ENCODE data around the gene DOCK4.

DOCK4 gene

DNA sequence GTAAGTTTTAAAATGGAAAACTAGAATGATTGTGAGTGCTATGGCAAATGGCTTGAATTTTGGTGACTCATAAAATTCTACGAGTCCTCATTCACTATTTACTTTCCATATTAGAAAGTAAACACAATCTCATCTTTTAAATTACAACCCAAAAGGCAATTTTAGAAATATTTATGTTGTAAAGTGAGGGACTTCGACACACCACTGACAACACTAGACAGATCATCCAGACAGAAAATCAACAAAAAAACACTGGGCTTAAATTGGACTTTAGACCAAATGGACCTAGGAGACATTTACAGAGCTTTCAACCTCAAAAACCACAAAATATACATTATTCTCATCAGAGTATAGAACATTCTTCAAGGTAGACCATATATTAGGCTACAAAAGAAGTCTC lies 30.4 kb upstream of the DOCK4 start:
- Histone ChIP-seq H3K27me3 (ENCODE audit: control insufficient read depth, insufficient read depth, low read length) (no peaks in the 10 kb centered on the region), H3K36me3 (ENCODE audit: control insufficient read depth, insufficient read depth, low read length) (peaks cover 4% of the 10 kb centered on the region; the same call in 1 of the 2 replicates), H3K4me3 (ENCODE audit: low read depth, low read length) (no peak overlapping the region), H3K9ac (ENCODE audit: low read length) (no peak overlapping the region), H3K27ac (ENCODE audit: low read depth, low read length) (no peak overlapping the region), H3K4me1 (ENCODE audit: control insufficient read depth, insufficient read depth, low read length) (no peaks in the 10 kb centered on the region; the same call in 1 of the 2 replicates), H3K9me3 (ENCODE audit: control insufficient read depth, insufficient read depth, low read depth, low read length) (peaks cover 8% of the 10 kb centered on the region; the same call in 1 of the 2 replicates)

DNA sequence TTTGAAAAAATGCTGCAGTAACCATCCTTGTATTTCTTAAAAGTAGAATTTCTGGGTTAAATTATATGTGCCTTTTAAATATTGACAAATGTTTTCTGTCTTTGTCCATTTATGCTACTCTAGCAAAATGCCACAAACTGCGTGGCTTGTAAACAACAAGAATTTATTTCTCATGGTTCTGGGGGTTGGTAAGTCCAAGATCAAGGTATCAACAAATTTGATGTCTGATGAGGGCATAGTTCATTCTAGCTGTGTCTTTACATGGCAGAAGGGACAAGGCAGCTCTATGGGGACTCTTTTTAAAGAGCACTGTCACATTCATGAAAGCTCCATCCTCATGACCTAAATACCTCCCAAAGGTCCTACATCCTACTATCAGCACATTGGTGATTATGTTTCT lies 27.9 kb upstream of the DOCK4 start:
- Histone ChIP-seq H3K9me3 (ENCODE audit: control insufficient read depth, insufficient read depth, low read depth, low read length) (peaks cover 4% of the 10 kb centered on the region; the same call in 1 of the 2 replicates), H3K4me3 (ENCODE audit: low read depth, low read length) (no peak overlapping the region), H3K4me1 (ENCODE audit: control insufficient read depth, insufficient read depth, low read length) (no peaks in the 10 kb centered on the region), H3K36me3 (ENCODE audit: control insufficient read depth, insufficient read depth, low read length) (peaks cover 4% of the 10 kb centered on the region; the same call in 1 of the 2 replicates), H3K27me3 (ENCODE audit: control insufficient read depth, insufficient read depth, low read length) (no peaks in the 10 kb centered on the region), H3K9ac (ENCODE audit: low read length) (no peak overlapping the region), H3K27ac (ENCODE audit: low read depth, low read length) (no peak overlapping the region)

DNA sequence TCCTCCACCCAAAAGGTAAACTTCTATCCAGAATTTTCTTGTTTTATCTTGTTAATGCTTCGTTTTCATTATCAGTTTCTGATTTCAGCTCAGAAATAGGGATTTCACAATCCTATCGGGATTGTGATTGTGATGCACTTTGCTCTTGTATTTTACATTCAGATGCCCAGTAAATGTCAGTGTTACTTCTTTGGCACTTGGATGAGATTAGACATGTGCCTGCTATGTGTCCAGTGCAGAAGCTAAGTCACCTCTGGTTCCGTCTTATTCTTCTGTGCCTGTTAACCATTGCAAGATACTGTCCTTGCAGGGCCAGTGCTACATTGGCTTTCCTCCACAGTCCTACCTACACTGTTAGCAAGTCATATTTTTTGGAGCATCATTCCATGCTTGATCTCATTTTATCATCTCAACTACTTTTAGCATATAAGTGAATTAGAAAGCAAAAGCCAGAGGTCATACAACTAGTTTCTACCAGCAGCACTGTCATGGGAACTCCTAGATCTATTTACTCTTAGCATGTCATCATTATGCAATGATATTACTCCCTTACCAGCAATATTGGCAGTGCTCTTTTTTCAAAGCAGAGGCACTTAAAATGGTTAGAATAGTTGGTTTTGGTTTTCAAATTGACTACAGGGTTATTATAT lies 27.0 kb upstream of the DOCK4 start:
- H3K9ac ChIP-seq (ENCODE audit: low read length) = no peak overlapping the region
- peaks cover 4% of the 10 kb centered on the region; the same call in 1 of the 2 replicates for H3K9me3 ChIP-seq (ENCODE audit: control insufficient read depth, insufficient read depth, low read depth, low read length)
- no peak overlapping the region for H3K27ac ChIP-seq (ENCODE audit: low read depth, low read length)
- H3K36me3 ChIP-seq (ENCODE audit: control insufficient read depth, insufficient read depth, low read length) = peaks cover 3% of the 10 kb centered on the region; the same call in 1 of the 2 replicates
- no peaks in the 10 kb centered on the region for H3K4me1 ChIP-seq (ENCODE audit: control insufficient read depth, insufficient read depth, low read length)
- no peaks in the 10 kb centered on the region for H3K27me3 ChIP-seq (ENCODE audit: control insufficient read depth, insufficient read depth, low read length)
- H3K4me3 ChIP-seq (ENCODE audit: low read depth, low read length) = no peak overlapping the region

DNA sequence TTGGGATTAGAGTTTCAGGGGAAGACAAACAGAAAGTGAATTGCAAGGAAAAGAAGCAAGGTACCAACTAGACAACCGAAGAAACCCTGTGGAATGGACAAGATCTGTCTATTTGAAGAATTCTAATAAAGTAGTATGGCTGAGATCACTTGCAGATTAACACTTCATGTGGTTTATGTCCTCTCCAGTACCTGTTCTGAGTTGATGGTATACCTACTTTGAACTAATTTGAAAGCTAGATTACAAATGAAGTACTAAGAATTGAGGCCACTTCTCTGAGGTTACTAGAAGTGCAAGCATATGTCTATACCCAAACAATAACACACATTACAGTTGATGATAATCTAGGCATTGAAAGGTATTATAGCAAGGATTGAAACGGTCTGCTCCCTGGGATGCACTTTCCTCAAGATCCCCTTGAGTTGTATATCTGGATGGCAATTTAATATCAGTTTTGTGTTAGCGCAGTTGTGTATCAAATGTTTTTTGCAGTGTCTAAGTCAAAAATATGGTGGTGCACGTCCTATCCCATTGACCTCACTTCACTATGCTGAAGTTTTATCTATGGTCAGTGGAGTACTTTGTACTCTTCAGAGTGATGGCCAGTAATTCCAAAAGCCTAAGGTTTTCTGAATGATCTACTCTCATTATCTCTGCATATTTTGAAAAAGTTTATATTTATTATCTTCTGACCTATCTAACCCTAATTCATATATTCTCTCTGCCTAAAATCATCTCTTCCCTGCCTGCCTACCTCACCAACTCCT lies 26.2 kb upstream of the DOCK4 start:
- H3K27ac ChIP-seq (ENCODE audit: low read depth, low read length) = no peak overlapping the region
- H3K27me3 ChIP-seq (ENCODE audit: control insufficient read depth, insufficient read depth, low read length) = no peaks in the 10 kb centered on the region
- H3K4me3 ChIP-seq (ENCODE audit: low read depth, low read length) = no peak overlapping the region
- no peaks in the 10 kb centered on the region for H3K36me3 ChIP-seq (ENCODE audit: control insufficient read depth, insufficient read depth, low read length)
- peaks cover 4% of the 10 kb centered on the region; the same call in 1 of the 2 replicates for H3K9me3 ChIP-seq (ENCODE audit: control insufficient read depth, insufficient read depth, low read depth, low read length)
- no peaks in the 10 kb centered on the region for H3K4me1 ChIP-seq (ENCODE audit: control insufficient read depth, insufficient read depth, low read length)
- no peak overlapping the region for H3K9ac ChIP-seq (ENCODE audit: low read length)

DNA sequence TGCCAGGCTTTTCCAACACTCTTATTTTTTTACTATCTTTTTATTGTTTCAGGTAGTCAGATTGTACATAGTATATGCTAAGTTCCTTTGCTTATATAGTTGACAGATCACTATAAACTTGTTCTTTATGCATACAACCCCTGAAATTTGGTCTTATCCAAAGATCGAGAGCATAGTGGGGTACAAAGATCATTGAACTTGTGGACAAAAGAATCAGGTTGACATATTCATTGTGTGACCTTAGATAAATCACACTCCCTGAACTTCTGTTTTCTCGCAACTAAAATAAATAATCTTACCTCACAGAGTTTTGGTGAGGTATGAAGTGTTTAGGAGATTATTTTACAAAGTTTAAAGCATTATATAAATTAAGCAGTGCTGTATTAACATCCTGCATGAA lies 22.4 kb upstream of the DOCK4 start:
- peaks cover 14% of the 10 kb centered on the region for H3K4me1 ChIP-seq (ENCODE audit: control insufficient read depth, insufficient read depth, low read length)
- no peaks in the 10 kb centered on the region for H3K9me3 ChIP-seq (ENCODE audit: control insufficient read depth, insufficient read depth, low read depth, low read length)
- H3K27me3 ChIP-seq (ENCODE audit: control insufficient read depth, insufficient read depth, low read length) = no peaks in the 10 kb centered on the region
- H3K9ac ChIP-seq (ENCODE audit: low read length) = no peak overlapping the region
- H3K4me3 ChIP-seq (ENCODE audit: low read depth, low read length) = no peak overlapping the region
- H3K36me3 ChIP-seq (ENCODE audit: control insufficient read depth, insufficient read depth, low read length) = no peaks in the 10 kb centered on the region
- H3K27ac ChIP-seq (ENCODE audit: low read depth, low read length) = no peak overlapping the region

DNA sequence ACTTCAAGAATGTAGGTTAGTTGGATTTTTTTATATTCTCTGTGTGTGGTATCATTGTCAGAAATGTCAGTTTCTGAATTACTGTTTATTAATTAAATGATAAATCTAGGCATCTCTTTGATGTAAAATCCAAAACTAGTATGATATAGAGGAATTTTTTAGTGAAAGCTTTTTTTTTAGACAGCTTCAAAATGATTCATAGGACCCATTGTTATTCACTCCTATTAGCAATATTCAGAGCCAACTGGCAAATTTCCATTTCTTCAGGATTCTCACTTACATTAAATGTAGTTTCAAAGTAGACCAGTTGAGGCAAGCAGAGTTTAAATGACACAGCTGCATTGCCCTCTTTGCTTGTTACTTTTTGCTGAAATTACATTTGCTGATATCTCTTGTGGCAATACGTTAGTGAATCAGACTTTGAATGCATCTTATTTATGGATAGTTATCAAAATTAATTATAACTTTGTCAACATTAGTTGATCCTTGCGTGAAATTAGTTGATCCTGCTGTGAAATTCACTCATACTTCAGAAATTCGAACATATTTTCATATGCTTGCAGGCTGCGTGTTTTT lies 20.6 kb upstream of the DOCK4 start:
- Histone ChIP-seq H3K36me3 (ENCODE audit: control insufficient read depth, insufficient read depth, low read length) (no peaks in the 10 kb centered on the region), H3K4me3 (ENCODE audit: low read depth, low read length) (no peak overlapping the region), H3K27ac (ENCODE audit: low read depth, low read length) (no peak overlapping the region), H3K9me3 (ENCODE audit: control insufficient read depth, insufficient read depth, low read depth, low read length) (no peaks in the 10 kb centered on the region), H3K27me3 (ENCODE audit: control insufficient read depth, insufficient read depth, low read length) (no peaks in the 10 kb centered on the region), H3K9ac (ENCODE audit: low read length) (no peak overlapping the region), H3K4me1 (ENCODE audit: control insufficient read depth, insufficient read depth, low read length) (peaks cover 14% of the 10 kb centered on the region)

DNA sequence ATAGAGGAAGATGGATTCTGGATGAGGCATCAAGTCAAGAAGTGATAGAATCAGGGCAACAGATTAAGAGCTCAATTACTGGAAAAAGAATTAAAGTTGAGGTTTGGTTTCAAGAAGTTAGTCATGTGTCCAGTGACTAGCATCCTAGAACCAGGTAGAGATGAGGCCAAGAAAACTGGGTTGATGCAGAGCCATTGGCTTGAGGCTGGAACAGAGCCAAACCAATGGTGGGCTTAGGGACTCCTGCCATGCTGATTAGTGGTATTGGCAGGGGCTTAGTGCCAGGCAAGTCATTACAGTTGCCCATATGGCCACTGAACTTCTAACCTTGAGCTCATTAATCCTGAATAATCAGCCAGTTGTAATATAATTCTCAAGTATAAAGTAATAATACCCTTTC lies 18.8 kb upstream of the DOCK4 start:
- Histone ChIP-seq H3K27me3 (ENCODE audit: control insufficient read depth, insufficient read depth, low read length) (no peaks in the 10 kb centered on the region), H3K4me3 (ENCODE audit: low read depth, low read length) (no peak overlapping the region), H3K4me1 (ENCODE audit: control insufficient read depth, insufficient read depth, low read length) (peaks cover 14% of the 10 kb centered on the region), H3K9me3 (ENCODE audit: control insufficient read depth, insufficient read depth, low read depth, low read length) (no peaks in the 10 kb centered on the region), H3K36me3 (ENCODE audit: control insufficient read depth, insufficient read depth, low read length) (no peaks in the 10 kb centered on the region), H3K27ac (ENCODE audit: low read depth, low read length) (no peak overlapping the region), H3K9ac (ENCODE audit: low read length) (no peak overlapping the region)

DNA sequence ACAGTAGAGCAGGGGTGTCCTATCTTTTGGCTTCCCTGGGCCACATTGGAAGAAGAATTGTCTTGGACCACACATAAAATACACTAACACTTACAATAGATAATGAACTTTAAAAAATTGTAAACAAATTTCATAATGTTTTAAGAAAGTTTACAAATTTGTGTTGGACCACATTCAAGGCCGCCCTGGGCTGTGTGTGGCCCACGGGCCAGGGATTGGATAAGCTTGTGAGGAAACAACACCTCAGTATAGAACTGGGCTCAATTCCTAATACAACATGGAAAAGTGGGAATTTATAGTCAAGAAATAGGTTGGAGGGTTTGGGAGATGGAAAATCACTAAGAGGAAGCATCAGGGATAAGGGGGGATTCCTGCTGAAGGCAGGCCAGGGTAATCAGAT lies 18.0 kb upstream of the DOCK4 start:
- Histone ChIP-seq H3K9me3 (ENCODE audit: control insufficient read depth, insufficient read depth, low read depth, low read length) (no peaks in the 10 kb centered on the region), H3K4me3 (ENCODE audit: low read depth, low read length) (no peak overlapping the region), H3K4me1 (ENCODE audit: control insufficient read depth, insufficient read depth, low read length) (peaks cover 14% of the 10 kb centered on the region), H3K36me3 (ENCODE audit: control insufficient read depth, insufficient read depth, low read length) (no peaks in the 10 kb centered on the region), H3K27ac (ENCODE audit: low read depth, low read length) (no peak overlapping the region), H3K27me3 (ENCODE audit: control insufficient read depth, insufficient read depth, low read length) (no peaks in the 10 kb centered on the region), H3K9ac (ENCODE audit: low read length) (no peak overlapping the region)

DNA sequence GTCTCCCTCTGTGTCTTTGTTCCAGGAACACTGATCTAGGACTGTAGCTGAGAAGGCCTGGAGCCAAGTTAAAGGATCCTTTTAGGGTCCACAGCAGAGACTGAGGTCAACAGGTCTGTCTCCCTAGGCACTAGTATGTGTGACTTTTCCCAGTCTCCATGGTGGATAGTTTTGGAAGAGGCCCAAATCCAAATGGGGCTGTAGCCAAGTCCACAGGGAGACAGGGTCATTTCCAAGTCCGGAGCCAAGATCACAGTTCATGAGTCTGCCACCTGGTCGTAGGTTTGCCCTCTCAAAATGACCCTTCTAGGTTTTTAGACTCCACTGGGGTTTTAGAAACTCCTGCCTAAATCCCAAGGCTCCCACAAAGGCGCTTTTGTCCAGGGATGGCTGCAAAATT lies 17.1 kb upstream of the DOCK4 start:
- Histone ChIP-seq H3K9me3 (ENCODE audit: control insufficient read depth, insufficient read depth, low read depth, low read length) (no peaks in the 10 kb centered on the region), H3K4me3 (ENCODE audit: low read depth, low read length) (no peak overlapping the region), H3K27me3 (ENCODE audit: control insufficient read depth, insufficient read depth, low read length) (no peaks in the 10 kb centered on the region), H3K4me1 (ENCODE audit: control insufficient read depth, insufficient read depth, low read length) (peaks cover 14% of the 10 kb centered on the region), H3K27ac (ENCODE audit: low read depth, low read length) (no peak overlapping the region), H3K9ac (ENCODE audit: low read length) (no peak overlapping the region), H3K36me3 (ENCODE audit: control insufficient read depth, insufficient read depth, low read length) (no peaks in the 10 kb centered on the region)

DNA sequence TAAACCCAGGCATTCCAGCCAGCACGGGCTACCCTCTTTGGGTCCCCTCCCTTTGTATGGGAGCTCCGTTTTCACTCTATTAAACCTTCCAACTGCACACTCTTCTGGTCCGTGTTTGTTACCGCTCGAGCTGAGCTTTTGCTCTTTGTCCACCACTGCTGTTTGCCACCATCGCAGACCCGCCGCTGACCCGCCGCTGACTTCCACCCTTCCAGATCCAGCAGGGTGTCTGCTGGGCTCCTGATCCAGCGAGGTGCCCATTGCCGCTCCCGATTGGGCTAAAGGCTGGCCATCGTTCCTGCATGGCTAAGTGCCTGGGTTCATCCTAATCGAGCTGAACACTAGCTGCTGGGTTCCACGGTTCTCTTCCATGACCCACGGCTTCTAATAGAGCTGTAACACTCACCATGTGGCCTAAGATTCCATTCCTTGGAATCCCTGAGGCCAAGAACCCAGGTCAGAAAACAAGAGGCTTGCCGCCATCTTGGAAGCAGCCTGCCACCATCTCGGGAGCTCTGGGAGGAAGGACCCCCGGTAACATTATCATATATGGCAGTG lies 14.8 kb upstream of the DOCK4 start:
- no peaks in the 10 kb centered on the region for H3K36me3 ChIP-seq (ENCODE audit: control insufficient read depth, insufficient read depth, low read length)
- H3K9me3 ChIP-seq (ENCODE audit: control insufficient read depth, insufficient read depth, low read depth, low read length) = no peaks in the 10 kb centered on the region
- peaks cover under 1% of the 10 kb centered on the region; the same call in 1 of the 2 replicates for H3K4me1 ChIP-seq (ENCODE audit: control insufficient read depth, insufficient read depth, low read length)
- H3K27me3 ChIP-seq (ENCODE audit: control insufficient read depth, insufficient read depth, low read length) = no peaks in the 10 kb centered on the region
- H3K27ac ChIP-seq (ENCODE audit: low read depth, low read length) = no peak overlapping the region
- no peak overlapping the region for H3K9ac ChIP-seq (ENCODE audit: low read length)
- no peak overlapping the region for H3K4me3 ChIP-seq (ENCODE audit: low read depth, low read length)

DNA sequence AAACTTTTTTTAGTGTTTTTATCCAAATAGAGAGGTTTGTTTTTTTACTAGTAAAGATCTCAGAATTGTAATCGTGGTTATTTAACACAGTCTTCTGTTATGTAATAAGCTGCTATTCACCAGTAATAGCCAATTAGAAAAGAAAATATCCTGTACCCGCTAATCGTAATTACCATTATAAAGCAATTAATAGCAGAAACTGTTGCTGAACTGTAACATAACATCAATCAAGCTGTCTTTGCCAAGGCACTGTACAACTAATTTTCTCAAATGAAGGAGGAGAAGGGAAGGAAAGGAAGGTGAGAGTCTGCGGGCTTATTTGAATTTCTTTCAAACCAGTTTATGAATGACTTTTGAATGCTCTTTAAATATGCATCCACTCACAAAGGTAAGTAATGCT lies 9.6 kb upstream of the DOCK4 start:
- H3K4me1 ChIP-seq (ENCODE audit: control insufficient read depth, insufficient read depth, low read length) = peaks cover 20% of the 10 kb centered on the region
- H3K36me3 ChIP-seq (ENCODE audit: control insufficient read depth, insufficient read depth, low read length) = no peaks in the 10 kb centered on the region
- 0 out of 2 replicates have a peak overlapping the region, but pooled peaks have one; percentile 34 for H3K27ac ChIP-seq (ENCODE audit: low read depth, low read length)
- no peak overlapping the region for H3K4me3 ChIP-seq (ENCODE audit: low read depth, low read length)
- no peaks in the 10 kb centered on the region for H3K27me3 ChIP-seq (ENCODE audit: control insufficient read depth, insufficient read depth, low read length)
- H3K9ac ChIP-seq (ENCODE audit: low read length) = no peak overlapping the region
- no peaks in the 10 kb centered on the region for H3K9me3 ChIP-seq (ENCODE audit: control insufficient read depth, insufficient read depth, low read depth, low read length)
